Liver (tissue), 9 donors: ENCODE results near the gene CDK1. TPM values are rescaled to one million over a fixed set of nuclear protein-coding genes. Genes with fewer than 3 reads are reported as not detected.

Experiments used
- DNase-seq: peaks from one replicate; pipeline ENCODE4 v3.0.0-alpha.2; 2017; ENCODE audit warnings: low spot score
- H3K27ac ChIP-seq, 2 donors: one replicate each; pipeline ENCODE4 v1.7.0; 2013; ENCODE audit warnings: inconsistent platforms in 2 of 2, low read length in 2 of 2, control low read depth in 1 of 2, low read depth in 1 of 2, mild to moderate bottlenecking in 1 of 2
- H3K27me3 ChIP-seq, 4 donors: one replicate each; pipeline versions ENCODE4 v1.6.1 to v1.7.0; 2013; ENCODE audit warnings: low read length in 3 of 4, inconsistent platforms in 1 of 4, mild to moderate bottlenecking in 1 of 4, moderate library complexity in 1 of 4; ENCODE audit not compliant: control insufficient read depth in 4 of 4, insufficient read depth in 4 of 4
- H3K36me3 ChIP-seq, 4 donors: one replicate each; pipeline versions ENCODE4 v1.6.1 to v1.7.0; 2013; ENCODE audit warnings: low read length in 3 of 4, mild to moderate bottlenecking in 3 of 4, low read depth in 1 of 4, moderate library complexity in 1 of 4; ENCODE audit not compliant: control insufficient read depth in 4 of 4, insufficient read depth in 3 of 4
- H3K4me1 ChIP-seq, 4 donors: one replicate each; pipeline versions ENCODE4 v1.6.1 to v1.7.0; 2013; ENCODE audit warnings: low read length in 3 of 4, mild to moderate bottlenecking in 3 of 4, moderate library complexity in 1 of 4; ENCODE audit not compliant: control insufficient read depth in 4 of 4, insufficient read depth in 4 of 4
- H3K4me3 ChIP-seq, 3 donors: one replicate each; pipeline versions ENCODE4 v1.6.1 to v1.7.0; 2013; ENCODE audit warnings: low read length in 3 of 3, control low read depth in 1 of 3, low read depth in 1 of 3, mild to moderate bottlenecking in 1 of 3
- H3K9ac ChIP-seq, 2 donors: one replicate each; pipeline ENCODE4 v1.7.0; 2013; ENCODE audit warnings: low read length in 2 of 2, mild to moderate bottlenecking in 2 of 2, moderate library complexity in 2 of 2, control low read depth in 1 of 2, low read depth in 1 of 2
- H3K9me3 ChIP-seq, 4 donors: one replicate each; pipeline versions ENCODE4 v1.6.1 to v1.7.0; 2013; ENCODE audit warnings: low read length in 3 of 4; ENCODE audit not compliant: control insufficient read depth in 4 of 4
- ATF3 ChIP-seq: IDR thresholded peaks from 2 replicates; pipeline ENCODE4 v1.6.1; 2016; ENCODE audit warnings: antibody characterized with exemption
- CTCF ChIP-seq: fragments of 150-350 bp; IDR thresholded peaks from 2 replicates; pipeline ENCODE4 v1.5.1; 2017; ENCODE audit warnings: improper control_type of control experiment, low read depth, low read length; ENCODE audit not compliant: missing input control
- EGR1 ChIP-seq, 2 donors: IDR thresholded peaks; 2 replicates each; pipeline ENCODE4 v1.6.1; 2016 to 2018; ENCODE audit warnings: antibody characterized with exemption in 2 of 2, low read depth in 2 of 2
- FOXA1 ChIP-seq: IDR thresholded peaks from 2 replicates; pipeline ENCODE4 v1.6.1; 2016; ENCODE audit warnings: antibody characterized with exemption
- FOXA2 ChIP-seq: IDR thresholded peaks from 2 replicates; pipeline ENCODE4 v1.6.1; 2016; ENCODE audit warnings: antibody characterized with exemption
- GABPA ChIP-seq, 2 donors: IDR thresholded peaks in 1 of 2; conservative IDR thresholded peaks in 1 of 2; 2 replicates each; pipeline ENCODE4 v1.6.1; 2016; ENCODE audit warnings: antibody characterized with exemption in 2 of 2, mild to moderate bottlenecking in 1 of 2, moderate library complexity in 1 of 2
- HNF4A ChIP-seq, 2 donors: conservative IDR thresholded peaks; 2 replicates each; pipeline ENCODE4 v1.6.1; 2016; ENCODE audit warnings: antibody characterized with exemption in 2 of 2, mild to moderate bottlenecking in 2 of 2
- HNF4G ChIP-seq: IDR thresholded peaks from 2 replicates; pipeline ENCODE4 v1.6.1; 2016; ENCODE audit warnings: antibody characterized with exemption
- JUND ChIP-seq, 2 donors: IDR thresholded peaks; 2 replicates each; pipeline ENCODE4 v1.6.1; 2016; ENCODE audit warnings: antibody characterized with exemption in 2 of 2
- MAX ChIP-seq: IDR thresholded peaks from 2 replicates; pipeline ENCODE4 v1.6.1; 2016; ENCODE audit warnings: antibody characterized with exemption
- NR2F2 ChIP-seq: IDR thresholded peaks from 2 replicates; pipeline ENCODE4 v1.6.1; 2016; ENCODE audit warnings: antibody characterized with exemption
- REST ChIP-seq: IDR thresholded peaks from 2 replicates; pipeline ENCODE4 v1.6.1; 2016; ENCODE audit warnings: antibody characterized with exemption, mild to moderate bottlenecking
- RXRA ChIP-seq, 2 donors: IDR thresholded peaks; 2 replicates each; pipeline ENCODE4 v1.6.1; 2017 to 2018; ENCODE audit warnings: antibody characterized with exemption in 2 of 2, mild to moderate bottlenecking in 1 of 2
- TAF1 ChIP-seq: conservative IDR thresholded peaks from 2 replicates; pipeline ENCODE4 v1.6.1; 2016; ENCODE audit warnings: antibody characterized with exemption, mild to moderate bottlenecking
- ZBTB33 ChIP-seq: IDR thresholded peaks from 2 replicates; pipeline ENCODE4 v1.6.1; 2016; ENCODE audit warnings: antibody characterized with exemption
- WGBS: extraction: QIAGEN DNeasy Blood & Tissue Kit; methylation state at CpG from one replicate; pipeline ENCODE4 v1.1.7; 2013; 5-methylcytosine and 5-hydroxymethylcytosine counted together
- polyA plus RNA-seq, 2 donors: library from polyadenylated mRNA; stranded (reverse) in 1 of 2; unstranded in 1 of 2; fragments of 200-250 nt in 1 of 2; fragments of >200 nt in 1 of 2; fragmentation: Nextera tagmentation in 1 of 2; extraction: Ambion mirVana in 1 of 2; gene quantifications; one replicate each; pipeline versions ENCODE4 v1.2.1 to v1.2.3, GENCODE V29; 2013 to 2015
- total RNA-seq, 2 donors: library from RNA; depleted of rRNA; stranded (reverse); fragments of >200 nt; gene quantifications; one replicate each; pipeline ENCODE4 v1.2.3, GENCODE V29; 2014
- donor health status: healthy.
- donor health status: healthy.
- donor health status: healthy.
- donor health status: healthy.
- donor health status: healthy.

CDK1 gene
- total and polyA plus RNA-seq, 4 donors: 0.08 to 73.5 (median 2.6) TPM

GRCh38 chr10:60795465-60796202 is 17.4 kb downstream of the CDK1 start:
- Histone ChIP-seq H3K9ac (no peak overlapping the region), H3K4me3 (no peak overlapping the region), H3K27ac (no peak overlapping the region), H3K9me3 (no peaks in the 10 kb centered on the region), H3K36me3 (no peaks in the 10 kb centered on the region), H3K4me1 (no peaks in the 10 kb centered on the region), H3K27me3 (no peaks in the 10 kb centered on the region)
- 95% methylated on average over 3 of the region's 3 CpGs for WGBS
- no peak for DNase-seq
- TF ChIP-seq MAX (no peak), JUND (IDR thresholded peaks at IDR 0.05) (no peak), FOXA1 (no peak), RXRA (IDR thresholded peaks at IDR 0.05) (no peak)

GRCh38 chr10:60796481-60796880 is 18.2 kb downstream of the CDK1 start:
- Histone ChIP-seq H3K36me3 (no peaks in the 10 kb centered on the region), H3K9ac (no peak overlapping the region), H3K4me3 (no peak overlapping the region), H3K4me1 (peaks cover 0 to 2% (median under 1%) of the 10 kb centered on the region in 4 donors), H3K27ac (no peak overlapping the region), H3K9me3 (no peaks in the 10 kb centered on the region), H3K27me3 (no peaks in the 10 kb centered on the region)
- TF ChIP-seq GABPA (IDR thresholded peaks at IDR 0.05 in 1 of 2, conservative IDR thresholded peaks at IDR 0.05 in 1 of 2): no peak
- TF ChIP-seq ATF3: no peak
- no peak for TF ChIP-seq FOXA2
- no peak for TF ChIP-seq JUND (IDR thresholded peaks at IDR 0.05)
- TF ChIP-seq HNF4G: no peak
- no peak for TF ChIP-seq REST
- TF ChIP-seq EGR1 (IDR thresholded peaks at IDR 0.05; ENCODE audit: low read depth in 2 of 2): no peak
- TF ChIP-seq HNF4A (conservative IDR thresholded peaks at IDR 0.05): no peak
- TF ChIP-seq NR2F2: no peak
- no peak for TF ChIP-seq RXRA (IDR thresholded peaks at IDR 0.05)
- TF ChIP-seq MAX: no peak
- TF ChIP-seq TAF1: no peak
- TF ChIP-seq CTCF: no peak
- no peak for TF ChIP-seq FOXA1
- no peak for TF ChIP-seq ZBTB33
- 100% methylated on average over 1 of the region's 1 CpG for WGBS
- DNase-seq: no peak
